Measurements from ENCODE around the gene HNF1A.

Gene HNF1A

GRCh38 chr12:120981407-120981941 is 3.1 kb downstream of the HNF1A start:
- no peak for TF ChIP-seq CTCF (IDR thresholded peaks at IDR 0.05; ENCODE audit: low read depth, low read length)
- no peak for DNase-seq (ENCODE audit: extremely low read depth, low read depth)

DNA sequence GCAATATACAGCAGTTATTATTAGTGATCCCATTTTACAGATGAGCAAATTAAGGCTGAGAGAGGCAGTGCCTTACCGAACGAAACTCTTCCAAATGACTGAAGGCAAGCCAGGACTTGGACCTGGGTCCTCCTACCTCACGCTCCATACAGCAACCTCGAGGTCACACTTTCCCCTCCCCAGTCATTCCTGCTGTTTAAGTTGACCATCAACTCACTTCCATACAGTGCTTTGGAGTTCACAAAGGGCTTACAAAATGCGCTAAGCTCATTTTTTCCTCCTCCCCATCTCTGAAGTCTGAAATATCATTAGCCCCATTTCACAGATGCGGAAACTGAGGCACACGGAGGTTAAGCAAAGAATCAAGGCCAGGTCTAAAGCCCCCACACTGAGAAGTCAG is 4.3 kb downstream of the HNF1A start:
- no peak for DNase-seq (ENCODE audit: extremely low read depth, low read depth)
- no peak for TF ChIP-seq CTCF (IDR thresholded peaks at IDR 0.05; ENCODE audit: low read depth, low read length)

DNA sequence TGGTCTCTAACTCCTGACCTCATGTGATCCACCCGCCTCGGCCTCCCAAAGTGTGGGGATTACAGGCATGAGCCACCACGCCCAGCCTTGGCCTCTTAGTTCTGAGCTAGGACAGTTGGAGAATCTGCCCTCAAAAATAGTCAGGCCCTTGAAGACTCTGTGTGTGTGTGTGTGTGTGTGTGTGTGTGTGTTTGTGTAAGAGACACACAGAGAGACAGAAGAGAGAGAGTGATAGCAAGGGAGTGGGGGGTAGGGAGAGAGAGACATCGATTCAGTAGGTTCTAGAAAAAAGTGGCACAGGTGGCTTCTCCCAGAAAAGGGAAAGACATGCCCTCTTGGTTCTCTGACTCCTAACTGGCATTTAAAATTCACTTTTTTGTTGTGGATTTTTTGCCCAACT is 5.4 kb downstream of the HNF1A start:
- no peak for TF ChIP-seq CTCF (IDR thresholded peaks at IDR 0.05; ENCODE audit: low read depth, low read length)
- no peak for DNase-seq (ENCODE audit: extremely low read depth, low read depth)

DNA sequence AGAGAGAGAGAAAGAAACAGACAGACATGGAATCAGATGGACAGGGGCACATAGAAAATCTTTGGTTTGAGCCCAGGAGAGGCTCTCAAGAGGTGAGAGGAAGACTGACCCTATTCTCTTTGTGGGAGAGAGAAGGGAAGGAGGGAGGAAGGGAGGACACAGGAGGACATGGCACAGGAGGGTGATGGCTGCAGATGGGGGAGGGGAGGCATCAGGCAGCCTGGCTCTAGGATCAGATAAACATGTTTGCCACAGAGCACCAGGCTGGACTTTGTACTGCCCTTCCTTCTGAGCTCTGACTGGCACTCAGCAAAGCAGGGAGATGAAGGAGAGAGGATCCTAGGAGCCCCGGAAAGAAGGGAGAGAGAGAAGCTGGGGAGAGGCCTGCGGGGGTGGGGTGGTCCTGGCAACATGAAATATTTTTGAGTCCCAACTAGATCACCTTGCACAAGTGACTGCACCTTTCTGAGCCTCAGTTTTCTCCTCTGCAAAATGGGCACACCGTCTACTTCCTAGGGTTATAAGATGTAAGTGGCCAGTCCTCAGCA is 6.1 kb downstream of the HNF1A start:
- no peak for DNase-seq (ENCODE audit: extremely low read depth, low read depth)

GRCh38 chr12:120988234-120988633 is 9.9 kb downstream of the HNF1A start:
- no peak for DNase-seq (ENCODE audit: extremely low read depth, low read depth)
- TF ChIP-seq CTCF (IDR thresholded peaks at IDR 0.05; ENCODE audit: low read depth, low read length), result no peak

More for the DNA sequence above, 6.1 kb downstream of the HNF1A start:
- no peak for TF ChIP-seq CTCF (IDR thresholded peaks at IDR 0.05; ENCODE audit: low read depth, low read length)

DNA sequence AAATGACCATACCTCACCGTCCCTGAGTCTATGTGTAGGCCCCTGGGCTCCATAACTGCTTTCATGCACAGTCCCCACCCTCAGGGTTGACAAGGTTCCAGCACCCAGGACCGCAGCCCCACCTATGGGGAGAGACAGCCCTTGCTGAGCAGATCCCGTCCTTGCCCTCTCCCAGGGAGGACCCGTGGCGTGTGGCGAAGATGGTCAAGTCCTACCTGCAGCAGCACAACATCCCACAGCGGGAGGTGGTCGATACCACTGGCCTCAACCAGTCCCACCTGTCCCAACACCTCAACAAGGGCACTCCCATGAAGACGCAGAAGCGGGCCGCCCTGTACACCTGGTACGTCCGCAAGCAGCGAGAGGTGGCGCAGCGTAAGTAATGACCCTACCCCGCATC is 10.3 kb downstream of the HNF1A start:
- TF ChIP-seq CTCF (IDR thresholded peaks at IDR 0.05; ENCODE audit: low read depth, low read length), result no peak
- no peak for DNase-seq (ENCODE audit: extremely low read depth, low read depth)

DNA sequence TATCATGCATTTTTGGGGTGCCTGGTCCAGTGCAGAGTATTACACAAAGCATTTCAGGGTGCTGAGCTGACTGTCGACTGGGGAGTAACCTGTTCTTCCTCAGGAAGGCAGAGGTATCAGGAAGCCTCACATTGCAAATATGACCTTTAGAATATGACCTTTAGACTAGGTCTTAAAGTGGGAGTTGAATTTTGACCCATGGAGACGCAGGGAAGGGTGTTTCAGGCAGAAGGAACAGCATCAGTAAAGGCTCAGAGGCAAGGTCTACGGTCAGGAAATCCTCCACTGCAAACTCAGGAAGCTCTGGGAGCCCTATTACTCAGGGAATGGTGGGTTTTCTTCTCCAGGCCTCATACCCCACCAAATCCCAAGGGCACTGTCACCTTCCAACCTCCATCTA is 11.3 kb downstream of the HNF1A start:
- no peak for DNase-seq (ENCODE audit: extremely low read depth, low read depth)
- TF ChIP-seq CTCF (IDR thresholded peaks at IDR 0.05; ENCODE audit: low read depth, low read length), result no peak

Data from AG09319 (cell line).